Skeletal muscle tissue (tissue), 4 donors: ENCODE data around the gene CMTM6. TPM values are rescaled to one million over a fixed set of nuclear protein-coding genes. Genes with fewer than 3 reads are reported as not detected.
"Not testable (repeated sequence)": the region's sequence is repeated elsewhere in the genome, so short reads cannot be mapped to it uniquely, and the experiment has no call there.

ENCODE experiments used
- H3K27ac ChIP-seq: one replicate; pipeline ENCODE4 v1.7.0; 2013; ENCODE audit warnings: mild to moderate bottlenecking, low read depth, low read length, inconsistent platforms
- H3K27me3 ChIP-seq, 3 donors: one replicate each; pipeline ENCODE4 v1.7.0; 2013; ENCODE audit warnings: low read length in 3 of 3; ENCODE audit not compliant: control insufficient read depth in 3 of 3, insufficient read depth in 3 of 3
- H3K36me3 ChIP-seq, 3 donors: one replicate each; pipeline ENCODE4 v1.7.0; 2013; ENCODE audit warnings: low read length in 3 of 3; ENCODE audit not compliant: control insufficient read depth in 3 of 3, insufficient read depth in 3 of 3
- H3K4me1 ChIP-seq, 3 donors: one replicate each; pipeline ENCODE4 v1.7.0; 2013; ENCODE audit warnings: low read length in 3 of 3, mild to moderate bottlenecking in 3 of 3; ENCODE audit not compliant: control insufficient read depth in 3 of 3, insufficient read depth in 3 of 3
- H3K4me3 ChIP-seq, 3 donors: one replicate each; pipeline ENCODE4 v1.7.0; 2013; ENCODE audit warnings: low read length in 3 of 3
- H3K9ac ChIP-seq, 3 donors: one replicate each; pipeline ENCODE4 v1.7.0; 2013; ENCODE audit warnings: low read length in 3 of 3, mild to moderate bottlenecking in 3 of 3, moderate library complexity in 2 of 3, low read depth in 1 of 3
- H3K9me3 ChIP-seq, 3 donors: one replicate each; pipeline ENCODE4 v1.7.0; 2013; ENCODE audit warnings: low read length in 3 of 3; ENCODE audit not compliant: control insufficient read depth in 3 of 3
- total RNA-seq: library from RNA; depleted of rRNA; stranded (reverse); fragments of >200 nt; gene quantifications from one replicate; pipeline ENCODE4 v1.2.3, GENCODE V29; 2014
- donor health status: Osteomylitis.

CMTM6 gene
- total RNA-seq, 1 donor from 2014 or later = 26.6 TPM

GRCh38 chr3:32450426-32450825 lies 52.2 kb downstream of the CMTM6 start:
- H3K4me1 ChIP-seq = no peaks in the 10 kb centered on the region
- H3K4me3 ChIP-seq = no peak overlapping the region
- peaks cover 0 to 4% (median under 1%) of the 10 kb centered on the region in 3 donors for H3K36me3 ChIP-seq
- no peaks in the 10 kb centered on the region for H3K27me3 ChIP-seq
- H3K27ac ChIP-seq = no peak overlapping the region
- H3K9me3 ChIP-seq = no peaks in the 10 kb centered on the region
- no peak overlapping the region for H3K9ac ChIP-seq

DNA sequence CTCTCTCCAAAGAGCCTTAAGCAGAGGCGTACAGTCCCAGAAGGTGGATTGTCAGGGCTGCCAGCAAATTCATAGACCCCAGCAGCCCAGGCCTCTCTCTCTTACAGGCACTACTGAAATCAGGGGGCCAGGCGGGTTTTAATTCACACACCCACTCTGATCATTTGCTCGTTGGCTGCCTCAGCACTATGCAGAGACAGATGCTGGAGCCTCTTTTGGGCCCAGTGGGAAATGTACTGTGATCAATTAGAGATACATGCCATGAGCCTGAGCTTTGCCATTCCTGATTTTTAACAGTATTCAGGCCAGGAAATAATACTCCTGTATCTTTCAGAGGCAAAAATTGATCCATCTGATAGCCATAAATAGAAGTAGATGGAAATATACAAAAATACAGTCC lies 53.0 kb downstream of the CMTM6 start:
- H3K9me3 ChIP-seq = no peaks in the 10 kb centered on the region
- no peaks in the 10 kb centered on the region for H3K4me1 ChIP-seq
- peaks cover 0 to 4% (median 0%) of the 10 kb centered on the region in 3 donors for H3K36me3 ChIP-seq
- no peak overlapping the region for H3K27ac ChIP-seq
- no peak overlapping the region for H3K4me3 ChIP-seq
- no peaks in the 10 kb centered on the region for H3K27me3 ChIP-seq
- H3K9ac ChIP-seq = no peak overlapping the region

DNA sequence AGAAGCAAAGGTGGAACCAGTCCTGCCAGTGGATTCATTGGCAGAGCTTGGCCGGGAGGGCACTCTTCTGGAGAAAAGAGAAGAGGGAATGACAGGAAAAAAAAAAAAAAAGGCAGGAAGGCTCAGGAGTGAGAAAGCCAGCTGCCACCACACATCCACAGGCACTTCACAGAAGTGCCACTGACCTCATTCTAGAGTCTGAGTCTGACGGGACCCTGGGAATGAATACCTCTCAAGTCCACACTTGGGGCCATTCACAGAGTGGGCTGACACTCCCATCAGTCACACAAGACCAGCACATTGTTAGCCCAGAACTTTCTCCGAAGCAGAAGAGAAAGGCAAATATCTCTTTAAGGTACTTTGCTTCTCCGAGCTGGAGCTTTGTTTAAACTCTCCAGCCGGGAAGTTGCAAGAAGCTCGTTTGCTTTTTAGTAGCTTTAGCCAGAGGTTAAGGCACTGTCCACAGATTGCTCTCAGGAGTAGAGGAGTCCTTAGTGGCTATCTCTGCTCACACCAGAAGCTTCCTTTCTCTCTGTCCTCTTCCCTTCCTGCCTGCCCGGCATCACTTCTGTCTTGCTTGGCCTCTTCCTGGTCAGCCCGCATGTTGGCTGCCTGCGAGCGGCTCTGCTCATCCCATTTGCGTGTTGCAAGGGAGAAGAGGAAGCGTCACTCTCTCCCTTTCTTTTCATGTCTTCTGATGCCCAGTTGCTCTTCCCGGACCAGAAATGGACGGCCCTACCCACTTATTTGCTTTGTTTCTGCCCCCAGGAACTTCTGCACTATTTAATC lies 53.8 kb downstream of the CMTM6 start:
- Histone ChIP-seq H3K27me3 (no peaks in the 10 kb centered on the region), H3K36me3 (peaks cover 0 to 4% (median 0%) of the 10 kb centered on the region in 3 donors), H3K4me3 (no peak overlapping the region), H3K9ac (no peak overlapping the region), H3K9me3 (no peaks in the 10 kb centered on the region), H3K4me1 (no peaks in the 10 kb centered on the region), H3K27ac (no peak overlapping the region)

DNA sequence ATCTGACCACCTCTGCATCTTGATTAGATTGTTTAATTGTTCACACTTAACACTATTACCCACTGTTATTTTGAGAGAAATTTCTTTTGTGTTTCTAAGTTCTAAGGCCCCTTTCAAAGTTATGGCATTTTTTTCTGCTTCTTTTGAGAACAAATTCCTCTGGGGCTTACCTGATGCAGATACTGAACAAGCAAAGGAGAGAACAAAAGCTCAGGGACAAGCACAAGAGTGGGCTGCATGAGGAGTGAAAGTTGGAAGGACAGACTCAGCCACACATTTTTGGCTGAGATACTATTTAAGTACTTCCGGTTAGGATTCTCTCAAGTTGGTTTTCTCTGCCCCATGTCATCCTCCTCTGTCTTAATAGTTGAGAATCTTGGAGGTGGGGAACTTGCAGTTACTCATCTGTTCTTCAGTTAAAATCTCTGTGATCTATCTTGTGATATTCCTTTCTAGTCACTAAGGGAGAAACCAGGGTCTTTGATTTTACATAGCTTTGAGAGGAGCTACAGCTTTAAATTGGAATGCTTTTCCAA lies 54.7 kb downstream of the CMTM6 start:
- H3K36me3 ChIP-seq = peaks cover 0 to 4% (median 0%) of the 10 kb centered on the region in 3 donors
- H3K27ac ChIP-seq = no peak overlapping the region
- H3K27me3 ChIP-seq = no peaks in the 10 kb centered on the region
- H3K9me3 ChIP-seq = no peaks in the 10 kb centered on the region
- no peaks in the 10 kb centered on the region for H3K4me1 ChIP-seq
- no peak overlapping the region for H3K4me3 ChIP-seq
- H3K9ac ChIP-seq = no peak overlapping the region

DNA sequence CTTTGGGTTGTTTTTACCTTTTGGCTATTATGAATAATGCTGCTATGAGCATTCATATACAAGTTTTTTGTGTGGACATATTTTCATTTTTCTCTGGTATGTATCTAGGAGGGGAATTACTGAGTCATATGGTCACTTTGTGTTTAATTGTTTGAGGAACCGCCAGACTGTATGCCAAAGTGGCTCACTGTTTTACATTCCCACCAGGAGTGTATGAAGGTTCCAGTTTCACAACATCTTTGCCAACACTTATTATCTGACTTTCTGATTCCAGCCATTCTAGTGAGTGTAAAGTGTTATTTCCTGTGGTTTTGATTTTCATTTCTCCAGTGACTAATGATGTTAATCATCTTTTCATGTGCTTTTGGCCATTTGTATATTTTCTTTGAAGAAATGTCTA lies 59.2 kb downstream of the CMTM6 start:
- Histone ChIP-seq H3K4me1 (no peaks in the 10 kb centered on the region), H3K9me3 (no peaks in the 10 kb centered on the region), H3K27ac (no peak overlapping the region), H3K9ac (no peak overlapping the region), H3K4me3 (no peak overlapping the region), H3K27me3 (no peaks in the 10 kb centered on the region), H3K36me3 (no peaks in the 10 kb centered on the region)

GRCh38 chr3:32442766-32443165 lies 59.9 kb downstream of the CMTM6 start:
- H3K4me3 ChIP-seq = no peak overlapping the region

DNA sequence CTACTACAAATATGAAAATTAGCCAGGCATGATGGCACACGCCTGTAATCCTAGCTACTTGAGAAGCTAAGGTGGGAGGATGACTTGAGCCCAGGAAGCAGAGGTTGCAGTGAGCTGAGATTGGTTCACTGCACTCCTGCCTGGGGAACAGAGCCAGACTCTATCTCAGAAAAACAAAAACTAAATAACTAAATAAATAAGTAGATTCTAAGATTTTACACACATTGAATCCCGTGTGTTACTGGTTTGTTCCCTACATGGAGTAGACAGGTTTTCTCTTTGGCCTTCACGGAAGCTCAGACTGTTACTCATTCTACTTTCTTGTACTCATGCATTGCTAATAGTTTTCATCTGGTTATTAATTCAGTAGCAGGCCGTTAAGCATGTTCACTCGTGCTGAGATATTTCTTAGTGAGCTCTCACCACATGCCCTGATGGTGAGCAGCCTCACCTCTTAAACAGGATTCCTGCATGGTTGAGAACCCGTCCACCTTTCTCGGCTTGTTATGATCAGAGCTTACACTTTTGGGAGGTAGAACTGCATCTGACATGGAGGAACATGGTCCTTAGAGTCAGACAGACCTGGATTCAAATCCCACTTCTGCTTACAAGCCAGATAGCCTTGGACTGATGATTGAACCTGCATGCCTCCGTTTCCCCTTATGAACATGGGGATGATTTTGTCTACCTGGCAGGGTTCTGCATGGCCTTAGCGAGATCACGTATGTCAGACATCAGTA lies 61.9 kb downstream of the CMTM6 start:
- H3K27ac ChIP-seq = no peak overlapping the region
- no peak overlapping the region for H3K4me3 ChIP-seq
- H3K9ac ChIP-seq = no peak overlapping the region
- H3K4me1 ChIP-seq = no peaks in the 10 kb centered on the region
- no peaks in the 10 kb centered on the region for H3K36me3 ChIP-seq
- H3K9me3 ChIP-seq = no peaks in the 10 kb centered on the region
- no peaks in the 10 kb centered on the region for H3K27me3 ChIP-seq

More at GRCh38 chr3:32442766-32443165, 59.9 kb downstream of the CMTM6 start:
- Histone ChIP-seq H3K27me3 (no peaks in the 10 kb centered on the region), H3K9ac (no peak overlapping the region), H3K27ac (no peak overlapping the region), H3K9me3 (no peaks in the 10 kb centered on the region), H3K36me3 (no peaks in the 10 kb centered on the region), H3K4me1 (no peaks in the 10 kb centered on the region)

DNA sequence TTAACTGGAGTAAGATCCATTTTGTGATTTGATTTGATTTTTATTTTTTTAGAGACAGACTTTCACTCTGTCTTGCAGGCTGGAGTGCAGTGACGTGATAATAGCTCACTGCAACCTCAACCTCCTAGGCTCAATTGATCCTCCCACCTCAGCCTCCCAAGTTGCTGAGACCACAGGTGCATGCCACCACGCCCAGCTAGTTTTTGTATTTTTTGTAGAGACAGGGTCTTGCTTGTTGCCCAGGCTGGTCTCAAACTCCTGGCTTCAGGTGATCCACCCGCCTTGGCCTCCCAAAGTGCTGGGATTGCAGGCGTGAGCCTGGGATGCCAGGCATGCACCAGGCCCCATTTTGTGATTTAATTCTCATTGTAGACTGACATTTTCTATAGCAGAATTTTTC lies 63.2 kb downstream of the CMTM6 start:
- H3K9me3 ChIP-seq, H3K36me3 ChIP-seq, H3K4me3 ChIP-seq, H3K9ac ChIP-seq, H3K27me3 ChIP-seq, H3K27ac ChIP-seq, H3K4me1 ChIP-seq: not testable (repeated sequence)

- no peak overlapping the region for H3K9ac ChIP-seq
- H3K27ac ChIP-seq = no peak overlapping the region
- H3K4me3 ChIP-seq = no peak overlapping the region
- no peaks in the 10 kb centered on the region for H3K9me3 ChIP-seq
- no peaks in the 10 kb centered on the region for H3K36me3 ChIP-seq
- no peaks in the 10 kb centered on the region for H3K27me3 ChIP-seq
- no peaks in the 10 kb centered on the region for H3K4me1 ChIP-seq
Measured at GRCh38 chr3:32438596-32439344, 63.9 kb downstream of the CMTM6 start.
